Measurements from ENCODE around the gene TAOK3.
"Not testable (repeated sequence)": the region's sequence is repeated elsewhere in the genome, so short reads cannot be mapped to it uniquely, and the experiment has no call there.

Gene TAOK3
- total RNA-seq: 76.0 to 127 (median 104) reads per million in 4 donors

DNA sequence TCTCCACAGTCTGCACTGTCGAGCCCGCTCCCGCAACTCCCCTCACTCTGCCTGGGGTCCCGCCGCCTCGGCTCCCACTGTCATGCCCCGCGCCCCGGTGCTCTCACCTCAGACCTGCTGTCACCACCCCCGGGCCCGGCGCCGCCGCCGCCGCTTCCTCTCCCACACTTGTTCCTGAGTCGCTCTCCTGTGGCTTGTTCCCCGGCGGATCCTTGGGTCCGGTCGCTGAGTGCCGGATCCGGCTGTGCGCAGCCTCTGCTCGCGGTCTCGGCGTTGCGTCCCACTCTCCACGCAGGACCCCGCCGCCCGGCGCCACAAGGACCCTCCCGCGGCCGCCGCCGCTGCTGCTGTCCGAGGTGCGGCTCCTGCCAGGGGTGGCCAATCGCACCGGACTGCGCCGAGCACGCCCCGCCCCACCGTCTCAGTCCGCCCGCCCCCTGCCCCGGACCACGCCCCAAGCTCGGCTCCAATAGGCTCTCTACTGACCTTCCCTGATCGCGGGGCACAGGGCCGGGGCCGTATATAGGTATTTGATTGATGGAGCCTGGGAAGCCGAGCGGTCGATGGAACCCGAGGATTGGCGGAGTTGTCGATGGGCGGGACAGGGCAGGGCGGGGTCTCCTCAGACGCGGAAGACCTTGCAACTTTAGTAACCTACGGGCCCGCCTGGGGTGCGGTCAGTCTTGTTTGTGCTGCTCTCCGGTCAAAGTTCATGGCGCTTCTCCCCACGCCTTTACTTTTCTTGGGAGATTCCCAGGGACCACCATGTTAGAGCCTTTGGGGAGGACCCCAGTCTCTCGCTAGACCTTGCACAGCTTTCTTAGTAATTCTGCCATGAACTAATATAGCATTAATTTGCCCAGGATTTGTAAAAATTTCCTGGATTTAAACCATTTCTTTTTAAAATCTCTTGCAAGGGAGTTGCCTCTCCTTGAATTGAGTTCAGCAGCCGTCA lies at the start of gene TAOK3:
Gene TAOK3 (minus strand): TSS at position 367 of the 955 bp plus-strand sequence. CDS start 117,340 bp downstream, outside the sequence.
- DNase-seq: peak; percentile 95 to 98 (median 96)

DNA sequence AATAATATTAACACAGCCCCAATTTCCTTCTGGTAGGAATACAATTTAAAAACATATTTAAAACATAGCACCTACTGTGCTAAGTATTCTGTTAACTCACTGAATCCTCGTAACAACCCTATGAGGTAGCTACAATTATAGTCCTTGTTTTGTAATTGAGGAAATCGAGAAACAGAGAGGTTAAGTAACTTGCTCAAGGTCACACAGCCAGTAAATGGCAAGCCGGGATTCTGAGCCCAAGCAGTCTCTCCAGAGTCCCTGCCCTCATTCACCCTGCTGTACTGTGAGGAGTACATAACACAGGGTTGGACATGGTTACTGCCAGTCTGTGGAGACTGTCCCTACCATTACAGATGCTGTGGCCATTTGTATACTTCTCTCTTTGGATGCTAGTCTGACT lies 48.0 kb upstream of the TAOK3 start:
- no peak for DNase-seq

DNA sequence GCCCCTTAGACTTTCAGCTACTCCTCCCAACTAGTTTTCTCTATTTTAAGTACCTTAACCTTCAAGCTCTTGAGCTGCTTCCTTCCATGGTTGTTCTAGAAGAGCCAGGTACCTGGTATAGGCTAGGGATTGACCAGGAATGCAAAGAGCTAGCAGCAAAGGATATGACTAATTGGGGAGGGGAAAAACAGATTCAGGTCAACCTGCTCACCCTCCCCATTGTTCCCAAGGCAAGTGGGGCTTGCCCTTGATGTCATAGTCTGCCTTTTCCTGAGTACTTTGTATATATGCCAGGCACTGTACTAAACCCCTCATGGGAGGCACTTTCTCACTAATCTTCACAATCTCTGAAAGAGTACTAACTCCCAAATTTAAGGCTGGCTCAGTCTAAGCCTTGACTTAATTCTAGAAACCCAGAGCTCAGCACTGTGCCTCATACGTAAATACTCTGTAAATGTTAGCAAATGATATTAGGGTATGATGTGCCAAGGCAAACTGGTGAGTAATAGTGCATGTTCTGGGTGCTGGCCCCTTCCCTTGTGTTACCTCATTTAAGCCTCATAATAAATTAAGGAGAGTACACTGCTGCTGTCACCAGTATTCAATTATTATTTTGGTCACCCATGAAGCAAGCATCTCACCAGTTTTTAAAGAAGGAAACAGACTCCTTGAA lies 45.8 kb upstream of the TAOK3 start:
- DNase-seq: no peak

DNA sequence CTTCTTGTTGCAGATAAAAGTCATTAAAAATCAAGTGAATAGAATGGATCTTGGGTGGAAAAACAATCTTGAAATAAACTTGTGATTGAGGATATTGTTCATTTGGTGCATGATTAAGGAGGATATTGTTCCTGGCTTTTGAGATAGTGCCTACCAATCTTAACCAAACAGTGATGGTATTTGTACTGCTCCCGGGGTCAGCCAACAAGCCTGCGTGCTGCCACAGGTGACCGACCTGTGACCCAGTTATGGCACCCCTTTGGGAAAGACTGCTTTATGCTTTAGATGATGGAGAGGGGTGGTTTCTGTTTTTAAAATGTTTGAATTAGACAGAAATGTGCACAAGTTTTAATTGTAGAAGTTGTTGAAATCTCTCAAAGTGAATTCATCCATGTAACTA lies 45.2 kb upstream of the TAOK3 start:
- no peak for DNase-seq

DNA sequence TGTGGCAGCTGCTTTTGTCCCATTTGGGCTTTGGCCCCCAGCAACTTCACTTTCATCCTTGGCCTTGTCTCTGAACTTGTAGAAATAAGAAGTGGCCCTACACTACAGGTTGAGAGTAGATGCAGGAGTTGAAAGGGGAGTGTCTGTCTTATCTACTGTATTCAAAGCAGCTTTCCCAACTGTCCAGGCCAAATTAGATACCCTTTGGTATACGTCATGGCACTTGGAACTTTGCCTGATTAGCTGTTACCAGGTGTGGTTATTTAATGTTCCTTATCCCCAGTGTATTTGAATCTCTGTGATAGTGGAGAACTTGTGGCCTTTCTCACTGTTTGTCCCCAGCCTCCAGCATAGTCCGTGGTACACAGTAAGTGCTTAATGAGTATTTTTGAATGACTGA lies 37.1 kb upstream of the TAOK3 start:
- DNase-seq: no peak

DNA sequence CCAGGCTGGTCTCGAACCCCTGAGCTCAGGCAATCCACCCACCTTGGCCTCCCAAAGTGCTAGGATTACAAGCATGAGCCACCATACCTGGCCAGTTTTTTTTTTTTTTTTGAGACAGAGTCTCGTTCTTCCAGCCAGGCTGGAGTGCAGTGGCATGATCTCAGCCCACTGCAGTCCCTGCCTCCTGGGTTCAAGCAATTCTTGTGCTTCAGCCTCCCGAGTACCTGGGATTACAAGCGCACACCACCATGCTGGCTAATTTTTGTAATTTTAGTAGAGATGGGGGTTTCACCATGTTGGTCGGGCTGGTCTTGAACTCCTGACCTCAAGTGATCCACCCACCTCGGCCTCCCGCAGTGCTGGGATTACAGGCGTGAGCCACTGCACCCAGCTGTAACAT lies 35.5 kb upstream of the TAOK3 start:
- DNase-seq: not testable (repeated sequence)

DNA sequence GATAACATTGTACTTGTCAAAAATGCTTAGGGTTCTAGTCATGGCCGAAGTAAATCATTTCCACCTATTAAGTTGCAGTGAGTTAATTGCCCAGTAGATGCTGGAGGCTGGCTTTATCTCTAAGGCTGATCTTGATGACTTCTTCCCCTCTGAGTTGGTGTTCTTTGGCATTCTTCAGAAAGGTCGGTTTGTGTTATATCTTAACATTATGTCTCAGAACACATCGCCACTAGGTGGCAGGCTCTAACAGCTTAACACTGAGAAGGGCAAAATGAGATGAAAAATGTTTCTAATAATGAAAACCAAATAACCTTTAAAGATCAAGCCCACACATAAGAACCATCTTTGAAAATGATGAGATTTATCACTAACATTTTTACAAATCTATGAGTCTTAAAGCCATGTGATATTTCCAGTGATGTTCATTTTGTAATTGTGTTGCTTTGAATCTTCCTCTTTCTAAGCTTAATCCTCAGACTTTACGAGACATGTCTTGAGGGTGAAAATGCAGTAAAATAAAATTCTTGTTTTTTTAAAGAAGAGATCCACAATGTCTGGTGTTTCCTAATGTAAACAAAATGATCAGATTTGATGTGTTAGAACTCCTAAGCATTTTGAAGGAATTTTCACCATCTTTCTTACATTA lies 32.3 kb upstream of the TAOK3 start:
- DNase-seq: peak in 4 of 5 donors; percentile 7 to 44 (median 28)

DNA sequence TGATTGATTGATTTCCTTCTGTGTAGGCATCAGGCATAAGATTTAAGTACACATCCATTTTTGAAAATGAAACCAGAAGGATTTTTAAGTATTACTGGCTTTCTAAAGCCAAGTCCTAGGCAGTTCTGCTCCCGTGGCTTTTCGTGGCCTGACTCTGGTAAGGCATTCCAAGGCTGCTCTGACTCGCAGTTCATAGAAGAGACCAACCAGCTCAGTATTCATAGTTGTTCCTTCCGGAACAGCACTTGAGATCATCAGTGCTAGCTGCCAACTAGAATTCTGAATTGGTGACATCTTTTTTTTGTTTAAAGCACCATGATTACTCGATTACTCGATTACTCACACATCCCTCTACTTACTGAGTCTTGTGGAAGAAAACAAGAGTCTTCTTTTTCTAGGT lies 29.5 kb upstream of the TAOK3 start:
- no peak for DNase-seq

DNA sequence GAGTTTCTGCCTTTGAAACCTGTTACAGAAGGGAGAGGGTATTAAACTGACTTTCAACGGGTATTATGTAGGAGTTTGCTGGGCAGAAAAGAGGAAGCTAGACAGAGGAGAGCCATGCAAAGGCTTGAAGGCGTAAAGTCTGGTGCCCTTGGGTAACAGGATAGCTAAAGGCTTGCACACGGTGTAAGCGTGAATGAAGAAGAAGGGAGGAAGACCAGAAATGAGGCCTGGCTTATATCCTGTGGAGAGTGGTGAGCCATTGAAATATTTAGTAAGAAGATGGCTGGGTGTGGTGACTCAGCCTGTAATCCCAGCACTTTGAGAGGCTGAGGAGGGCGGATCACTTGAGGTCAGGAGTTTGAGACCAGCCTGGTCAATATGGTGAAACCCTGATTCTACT lies 26.2 kb upstream of the TAOK3 start:
- DNase-seq: no peak

DNA sequence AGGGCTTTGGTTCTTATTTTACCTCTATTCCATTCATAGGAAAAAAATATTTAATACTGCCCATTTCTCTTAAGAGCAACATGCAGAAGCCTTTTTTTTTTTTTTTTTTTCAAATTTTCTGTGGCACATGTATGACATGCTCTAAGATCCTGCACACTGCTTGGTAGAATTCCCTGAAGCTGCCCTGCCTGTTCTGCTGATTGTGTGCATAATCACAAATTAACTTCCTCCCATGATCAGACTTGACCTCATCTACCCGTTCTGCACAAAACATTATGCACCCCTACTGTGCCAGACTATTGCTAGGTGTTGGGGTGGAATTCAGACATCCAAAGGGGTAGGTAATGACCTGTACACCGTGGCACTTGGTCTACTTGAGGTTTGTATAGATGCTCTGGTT lies 25.8 kb upstream of the TAOK3 start:
- no peak for DNase-seq

DNA sequence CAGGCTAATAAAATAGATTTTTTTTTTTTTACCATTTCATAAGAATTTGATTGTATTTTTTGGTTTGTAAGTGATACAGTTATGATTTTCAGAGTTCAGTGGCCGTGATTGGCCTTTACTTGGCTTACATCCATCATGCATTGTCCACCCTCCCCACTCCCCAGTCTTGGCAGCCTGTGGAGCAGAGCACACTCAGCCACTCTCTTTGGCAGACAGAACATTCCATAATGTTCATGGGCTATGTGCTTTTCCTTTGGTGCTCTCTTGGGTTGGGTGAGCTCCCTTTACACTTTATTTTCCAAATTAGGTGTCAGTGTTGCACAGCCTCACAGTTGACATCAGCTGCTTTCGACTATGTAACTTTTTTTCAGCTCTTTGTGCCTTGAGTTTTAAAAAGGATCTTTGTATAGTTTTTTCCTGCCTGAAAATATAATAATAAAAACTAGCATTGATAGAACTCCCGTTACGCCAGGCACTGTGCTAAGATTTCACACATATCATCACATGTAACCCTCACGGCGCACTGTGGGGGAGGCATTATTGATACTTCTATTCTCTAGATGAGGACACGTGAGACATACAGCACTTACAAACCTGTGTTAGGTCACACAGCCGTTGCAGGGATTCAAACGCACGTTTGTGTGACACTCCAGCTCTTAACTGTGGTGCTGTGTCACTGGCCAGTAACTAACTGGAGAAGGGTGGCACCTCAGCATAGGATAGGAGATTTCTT lies 25.2 kb upstream of the TAOK3 start:
- no peak for DNase-seq

DNA sequence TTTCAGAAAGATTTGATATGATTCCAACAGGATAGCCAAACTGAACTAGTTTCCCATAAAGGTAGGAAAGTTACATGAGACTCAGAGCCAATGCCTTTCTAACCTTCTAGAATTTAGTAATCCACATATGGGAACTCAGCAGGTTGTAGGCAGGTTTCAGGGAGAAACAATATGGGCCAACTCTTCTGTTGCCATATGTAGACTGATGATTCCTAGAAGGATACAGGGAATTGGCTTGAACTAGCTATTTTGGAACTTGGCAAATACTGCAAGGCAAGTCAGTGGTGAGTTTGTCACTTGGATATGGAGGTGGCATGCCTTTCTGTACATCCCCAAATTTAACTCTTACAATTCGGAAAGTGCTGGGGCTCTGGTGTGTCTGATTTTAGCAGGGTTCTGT lies 19.1 kb upstream of the TAOK3 start:
- no peak for DNase-seq

DNA sequence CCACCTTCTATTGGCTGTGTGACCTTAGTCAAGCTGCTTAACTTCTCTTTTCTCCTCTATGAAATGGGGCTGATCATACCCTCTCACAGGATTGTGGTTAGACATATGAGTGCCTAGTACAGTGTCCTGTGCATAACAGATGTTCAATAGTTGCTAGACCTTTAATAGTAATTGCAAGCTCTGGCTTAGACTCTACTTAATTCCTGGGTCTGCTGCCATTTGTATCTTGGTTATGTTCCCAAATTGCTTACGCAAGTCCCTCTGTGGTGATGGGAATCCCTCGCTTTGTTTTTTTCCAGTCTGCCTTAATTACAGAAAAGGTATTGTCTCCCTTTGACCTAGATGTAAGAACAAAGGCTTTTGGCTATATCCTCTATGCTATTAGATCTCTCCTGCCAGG lies 18.7 kb upstream of the TAOK3 start:
- DNase-seq: no peak

DNA sequence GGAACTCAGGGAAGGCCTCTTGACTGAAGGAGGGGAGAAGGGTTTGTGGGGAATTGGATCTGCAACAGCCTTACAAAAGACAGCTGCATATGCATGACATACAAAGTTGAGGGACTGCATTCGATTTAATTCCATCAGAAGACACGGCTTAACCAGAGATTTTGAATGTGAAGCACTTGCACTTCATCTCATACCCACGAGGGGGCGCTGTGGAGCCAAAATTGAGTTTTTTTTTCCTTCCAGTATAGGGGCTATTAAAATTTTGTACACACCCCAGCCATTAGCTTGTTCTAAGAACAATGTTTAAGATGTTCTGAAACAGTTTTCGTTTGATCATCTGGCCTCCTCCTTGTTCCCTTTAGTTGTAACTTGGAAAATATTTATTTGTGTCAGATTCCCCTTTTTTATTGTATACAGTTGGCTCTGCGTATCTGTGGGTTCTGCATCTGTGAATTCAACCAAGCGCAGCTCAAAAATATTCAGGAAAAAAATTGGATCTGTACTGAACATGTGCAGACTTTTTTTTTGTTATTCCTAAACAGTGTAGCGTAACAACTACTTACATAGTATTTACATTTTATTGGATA lies 5.3 kb upstream of the TAOK3 start:
- peak; percentile 36 to 71 (median 53) for DNase-seq

DNA sequence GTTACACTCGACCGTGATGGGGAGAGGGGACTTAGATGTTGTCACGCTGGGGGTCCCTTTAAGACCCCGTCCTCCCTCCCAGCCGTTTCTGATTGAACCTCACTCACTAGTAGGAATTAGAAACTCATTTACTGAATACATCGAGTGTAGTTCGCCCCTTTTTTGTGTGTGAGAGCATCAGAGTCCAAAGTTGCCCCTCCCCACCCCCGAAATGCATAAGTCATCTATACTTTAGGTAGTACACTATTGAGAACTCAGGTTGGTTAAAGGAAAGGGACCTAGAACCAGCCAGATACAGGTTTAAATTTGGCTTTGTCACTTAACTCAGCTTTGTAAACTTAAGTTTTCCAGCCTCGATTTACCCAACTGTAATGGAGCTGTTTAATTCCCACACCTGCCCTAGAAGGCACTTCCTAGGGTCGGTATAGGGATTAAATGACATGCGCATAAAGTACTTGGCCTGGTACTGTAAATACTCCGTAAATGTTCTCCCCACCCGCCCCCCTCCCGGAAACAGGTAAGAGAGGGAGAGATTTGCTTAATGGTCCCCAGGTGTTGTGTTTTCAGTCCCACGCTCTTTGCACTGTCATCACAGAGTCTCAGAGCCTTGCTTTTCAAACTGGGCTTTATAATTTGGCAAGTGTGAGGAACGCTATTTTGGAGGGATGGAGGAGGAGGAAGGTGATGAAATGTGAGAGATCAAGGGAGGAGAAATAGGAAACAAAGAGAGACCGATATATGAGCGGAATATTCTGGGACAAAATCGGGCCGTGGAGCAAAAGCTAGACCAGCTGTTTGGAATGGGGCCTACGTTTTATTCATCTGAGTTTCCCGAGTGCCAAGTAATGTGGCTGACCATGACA lies 4.5 kb upstream of the TAOK3 start:
- peak in 1 of 5 donors; percentile 13 for DNase-seq

DNA sequence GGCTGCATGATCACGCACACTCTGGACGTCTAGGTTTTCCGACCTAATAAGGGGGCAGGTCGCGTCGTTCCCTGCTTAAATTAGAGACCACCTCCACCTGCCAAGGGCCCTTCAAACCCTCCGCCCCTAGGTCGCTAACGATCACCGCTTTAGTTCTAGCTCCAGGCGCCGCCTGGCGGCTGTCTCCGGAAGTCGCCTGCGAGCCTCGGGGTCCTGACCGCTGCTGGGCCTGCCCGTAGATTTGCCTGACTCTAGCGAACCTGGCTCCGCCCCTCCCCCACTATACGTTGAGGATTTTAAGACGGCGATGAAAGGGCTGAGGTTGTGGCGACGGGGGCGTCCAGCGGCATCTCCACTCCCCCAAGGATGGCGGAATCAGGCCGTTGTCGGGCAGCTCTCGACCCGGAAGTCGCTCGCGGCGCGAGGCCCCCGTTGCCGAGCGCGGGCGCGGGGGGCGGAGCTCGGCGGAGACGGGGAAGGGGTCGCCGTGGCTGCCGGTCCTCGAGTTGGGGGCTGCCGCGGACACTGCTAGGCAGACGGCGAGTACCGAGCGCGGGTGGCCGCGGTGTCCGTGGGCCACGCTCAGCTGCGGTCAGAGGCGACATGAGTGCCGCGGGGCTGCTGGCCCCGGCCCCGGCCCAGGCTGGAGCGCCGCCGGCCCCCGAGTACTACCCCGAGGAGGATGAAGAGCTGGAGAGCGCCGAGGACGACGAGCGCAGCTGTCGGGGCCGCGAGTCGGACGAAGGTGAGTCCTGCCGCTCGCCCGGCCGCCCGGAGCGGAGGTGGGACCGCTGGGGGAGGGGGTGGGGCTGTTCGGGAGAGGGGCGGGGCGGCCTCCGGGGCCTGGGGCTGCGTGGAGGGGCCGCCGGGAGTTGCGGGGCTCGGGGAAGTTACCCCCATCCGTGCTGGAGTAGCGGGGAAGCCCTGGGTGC lies 3.6 kb upstream of the TAOK3 start, which contains the start of gene SUDS3:
Gene SUDS3 (plus strand): TSS at position 467 of the 932 bp plus-strand sequence. CDS start 137 bp downstream, at position 604.
- DNase-seq: peak; percentile 77 to 92 (median 87)

DNA sequence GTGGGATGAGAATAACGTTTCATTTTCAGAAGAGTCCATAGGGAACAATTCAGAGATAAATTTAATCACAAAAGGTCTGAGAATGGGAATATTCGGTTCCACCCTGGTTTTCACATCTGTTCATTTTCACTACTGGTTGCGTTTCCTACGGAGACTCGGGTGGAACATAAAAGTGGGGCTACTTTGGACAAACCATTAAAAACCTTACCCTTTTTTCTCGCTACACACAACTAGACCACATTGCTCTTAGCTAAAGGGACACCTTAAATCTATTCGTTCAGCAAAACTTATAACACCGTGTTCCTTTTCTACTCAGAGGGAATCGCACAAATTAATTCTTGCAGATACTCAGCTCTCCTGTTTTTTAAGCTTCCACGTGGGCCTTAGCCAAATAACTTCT lies 2.6 kb upstream of the TAOK3 start:
- DNase-seq: no peak

DNA sequence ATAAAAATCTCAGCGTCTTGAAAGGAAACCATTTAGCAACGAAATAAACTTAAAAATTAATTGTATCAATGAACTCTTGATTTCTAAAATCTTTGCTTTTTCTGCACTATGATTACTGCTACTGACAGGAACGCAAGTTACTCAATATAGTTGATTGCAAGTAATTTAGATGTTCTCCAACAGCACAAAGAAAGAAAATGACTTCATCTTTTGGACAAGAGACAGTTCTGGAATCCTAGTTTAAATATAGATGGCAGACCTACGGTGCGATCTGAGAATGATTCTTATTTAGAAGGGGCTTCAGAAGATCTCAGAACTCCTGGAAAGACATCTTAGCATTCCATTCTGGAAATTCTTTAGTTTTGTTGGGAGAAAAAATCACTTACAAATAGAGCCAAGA lies 2.2 kb upstream of the TAOK3 start:
- no peak for DNase-seq

DNA sequence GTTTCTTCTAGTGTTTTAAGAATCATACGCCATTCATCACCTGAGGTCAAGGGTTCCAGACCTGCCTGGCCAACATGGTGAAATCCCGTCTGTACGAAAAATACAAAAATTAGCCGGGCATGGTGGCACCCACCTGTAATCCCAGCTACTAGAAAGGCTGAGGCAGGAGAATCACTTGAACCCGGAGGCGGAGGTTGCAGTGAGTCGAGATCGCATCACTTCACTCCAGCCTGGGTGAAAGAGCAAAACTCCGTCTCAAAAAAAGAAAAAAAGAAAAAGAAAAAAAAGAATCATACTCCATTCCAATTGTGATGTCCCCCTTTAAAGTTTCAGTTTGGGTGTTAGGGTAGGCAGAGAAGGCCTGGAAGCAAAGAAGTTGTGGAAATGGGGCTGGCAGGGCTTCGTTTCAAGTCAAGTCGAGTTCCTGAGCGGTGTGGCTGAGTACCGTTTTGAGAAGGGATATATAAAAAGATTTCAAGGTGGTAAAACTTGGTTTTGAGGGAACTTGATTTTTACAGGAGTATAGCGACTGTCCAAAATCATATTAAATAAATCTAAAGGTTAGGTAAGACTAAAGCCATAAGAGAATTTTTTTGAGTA lies 1.5 kb upstream of the TAOK3 start:
- DNase-seq: no peak

DNA sequence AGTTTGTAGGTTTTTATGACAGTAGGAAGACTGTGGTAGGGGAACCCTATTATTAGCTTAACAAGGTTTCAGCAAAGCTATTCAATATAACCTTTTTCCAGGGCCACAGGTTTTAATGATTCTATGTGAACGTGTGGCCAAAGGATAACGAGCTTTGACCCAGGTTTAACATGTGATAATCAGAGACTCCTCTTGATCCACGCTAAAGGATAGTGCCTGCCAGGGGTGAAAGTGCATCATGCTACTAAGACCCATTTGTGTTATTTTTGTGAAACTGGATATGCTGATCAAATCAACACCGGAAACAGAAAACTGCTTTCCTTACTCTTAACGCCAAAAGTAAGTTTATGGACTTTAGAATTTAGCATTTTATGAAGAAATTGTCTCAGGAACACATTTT lies 909 bp upstream of the TAOK3 start:
- no peak for DNase-seq
